ENCODE measurements around the gene LDB3. TPM values are rescaled to one million over a fixed set of nuclear protein-coding genes. Genes with fewer than 3 reads are reported as not detected.

The LDB3 gene
- total and polyA plus RNA-seq, 4 donors = 11.0 to 132 (median 50.2) TPM

DNA sequence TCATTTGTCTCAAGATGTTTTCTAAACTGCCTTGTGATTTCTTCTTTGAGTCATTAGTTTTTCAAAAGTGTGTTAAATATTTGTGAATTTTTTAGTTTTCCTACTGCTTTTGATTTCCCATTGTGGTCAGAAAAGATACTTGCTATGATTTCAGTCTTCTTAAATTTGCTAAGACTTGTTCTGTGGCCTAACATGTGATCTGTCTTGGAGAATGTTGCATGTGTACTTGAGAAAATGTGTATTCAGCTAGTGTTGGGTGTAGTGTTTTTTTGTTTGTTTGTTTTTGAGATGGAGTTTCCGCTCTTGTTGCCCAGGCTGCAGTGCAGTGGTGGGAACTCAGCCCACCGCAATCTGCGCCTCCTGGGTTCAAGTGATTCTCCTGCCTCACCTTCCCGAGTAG, 116.7 kb downstream of the LDB3 start:
- no peak for DNase-seq
- intact Hi-C loops (cut with DNase I) = no loop called here
- WGBS, 2 donors = 82 to 86% methylated on average over 4 of the region's 4 CpGs
- no peak overlapping the region for H3K27ac ChIP-seq (ENCODE audit: low read depth in 1 of 2, low read length in 2 of 2)
- peaks cover 5 to 7% of the 10 kb centered on the region in 2 donors for H3K4me1 ChIP-seq (ENCODE audit: control insufficient read depth in 1 of 2, insufficient read depth in 2 of 2, low read length in 2 of 2)
- no peaks in the 10 kb centered on the region for H3K9me3 ChIP-seq (ENCODE audit: control insufficient read depth, low read length)
- H3K36me3 ChIP-seq (ENCODE audit: control insufficient read depth in 1 of 2, insufficient read depth in 2 of 2, low read length in 1 of 2) = no peaks in the 10 kb centered on the region
- no peaks in the 10 kb centered on the region for H3K27me3 ChIP-seq (ENCODE audit: control insufficient read depth in 1 of 2, insufficient read depth in 2 of 2, low read length in 1 of 2)
- no peak overlapping the region for H3K4me3 ChIP-seq (ENCODE audit: low read length in 2 of 2)
- ATAC-seq (ENCODE audit: low FRiP score) = no peak

Other genes starting within 250 kb of the LDB3 start
- 10 to 100 TPM; 34.1 to 37.3 TPM for gene WAPL, start 146.7 kb upstream of the LDB3 start, total RNA-seq
- gene WAPL, start 146.7 kb upstream of the LDB3 start, polyA plus RNA-seq = 10 to 100 TPM; 13.2 to 14.1 TPM
- under 1 TPM in 1 of 2 donors, not detected in 1; 0.36 TPM for gene OPN4, start 14.0 kb upstream of the LDB3 start, total RNA-seq
- not detected for gene OPN4, start 14.0 kb upstream of the LDB3 start, polyA plus RNA-seq
- 100 to 1,000 TPM; 104 to 120 TPM for gene BMPR1A, start 88.1 kb downstream of the LDB3 start, total RNA-seq
- gene BMPR1A, start 88.1 kb downstream of the LDB3 start, polyA plus RNA-seq = 10 to 100 TPM; 19.3 to 22.9 TPM

Data from aorta (tissue), 5 donors.